Stimulated activated CD8-positive, alpha-beta memory T cell treated with anti-CD3 and anti-CD28 coated beads, Interleukin-7, amount 100 ng/mL, for 48 hours (primary cell): Measurements from ENCODE around the gene GIGYF1.

Experiments used
- DNase-seq, 2 donors: peaks; one replicate each; pipeline ENCODE4 v3.0.0-alpha.2; 2020; ENCODE audit warnings: low read depth in 1 of 2; ENCODE audit errors: extremely low read depth in 1 of 2

GIGYF1 gene

GRCh38 chr7:100640517-100641440, 53.3 kb downstream of the GIGYF1 start:
- no peak for DNase-seq

GRCh38 chr7:100639995-100640516, 54.0 kb downstream of the GIGYF1 start:
- no peak for DNase-seq

GRCh38 chr7:100632951-100633717, 60.9 kb downstream of the GIGYF1 start:
- peak in 1 of 2 donors; percentile 49 for DNase-seq

GRCh38 chr7:100630066-100630465, 64.0 kb downstream of the GIGYF1 start:
- no peak for DNase-seq
